DND-41 (cell line): Measurements from ENCODE around the gene CELSR3.

ENCODE experiments used
- EZH2 ChIP-seq: IDR thresholded peaks from 3 replicates; pipeline ENCODE4 v1.6.1; 2012; ENCODE audit warnings: borderline replicate concordance, low read depth, mild to moderate bottlenecking, moderate library complexity, low read length, inconsistent platforms; ENCODE audit not compliant: severe bottlenecking
- TF ChIP-seq, protein P1 (sequence below): IDR thresholded peaks from 2 replicates; pipeline ENCODE4 v1.5.1; 2012; ENCODE audit warnings: borderline replicate concordance, low read length, moderate library complexity, mild to moderate bottlenecking; ENCODE audit not compliant: poor library complexity, severe bottlenecking; ENCODE audit errors: extremely low read depth

DNA sequence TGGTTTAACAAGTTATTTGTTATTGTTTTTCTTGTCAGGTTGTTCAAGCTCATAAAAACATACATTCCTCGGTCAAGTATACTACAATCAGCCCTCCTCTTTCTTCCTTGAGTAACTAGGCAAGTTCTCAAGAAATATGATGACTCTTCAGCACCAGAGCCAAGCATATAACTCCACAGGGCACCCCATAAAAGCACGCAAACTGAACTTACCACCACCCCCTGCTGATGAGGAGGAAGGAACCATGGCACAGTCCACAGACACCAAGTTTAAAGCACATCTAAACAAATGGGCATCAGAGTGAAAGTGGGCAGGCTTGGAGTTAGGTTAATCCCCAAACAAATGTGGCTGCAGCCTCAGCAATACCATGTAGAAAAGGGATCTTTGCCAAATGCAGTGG is 49.0 kb upstream of the CELSR3 start:
- no peak for TF ChIP-seq EZH2
- TF ChIP-seq, protein P1, sequence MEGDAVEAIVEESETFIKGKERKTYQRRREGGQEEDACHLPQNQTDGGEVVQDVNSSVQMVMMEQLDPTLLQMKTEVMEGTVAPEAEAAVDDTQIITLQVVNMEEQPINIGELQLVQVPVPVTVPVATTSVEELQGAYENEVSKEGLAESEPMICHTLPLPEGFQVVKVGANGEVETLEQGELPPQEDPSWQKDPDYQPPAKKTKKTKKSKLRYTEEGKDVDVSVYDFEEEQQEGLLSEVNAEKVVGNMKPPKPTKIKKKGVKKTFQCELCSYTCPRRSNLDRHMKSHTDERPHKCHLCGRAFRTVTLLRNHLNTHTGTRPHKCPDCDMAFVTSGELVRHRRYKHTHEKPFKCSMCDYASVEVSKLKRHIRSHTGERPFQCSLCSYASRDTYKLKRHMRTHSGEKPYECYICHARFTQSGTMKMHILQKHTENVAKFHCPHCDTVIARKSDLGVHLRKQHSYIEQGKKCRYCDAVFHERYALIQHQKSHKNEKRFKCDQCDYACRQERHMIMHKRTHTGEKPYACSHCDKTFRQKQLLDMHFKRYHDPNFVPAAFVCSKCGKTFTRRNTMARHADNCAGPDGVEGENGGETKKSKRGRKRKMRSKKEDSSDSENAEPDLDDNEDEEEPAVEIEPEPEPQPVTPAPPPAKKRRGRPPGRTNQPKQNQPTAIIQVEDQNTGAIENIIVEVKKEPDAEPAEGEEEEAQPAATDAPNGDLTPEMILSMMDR = no peak
